Measurements from ENCODE around the gene NKPD1. TPM values are rescaled to one million over a fixed set of nuclear protein-coding genes. Genes with fewer than 3 reads are reported as not detected.

Gene NKPD1
- total RNA-seq, 4 donors from 2014 or later, result 0.21 TPM; not detected in 3

GRCh38 chr19:45128146-45128545, 32.6 kb downstream of the NKPD1 start:
- Histone ChIP-seq H3K9me3 (no peaks in the 10 kb centered on the region), H3K27me3 (no peaks in the 10 kb centered on the region), H3K4me3 (no peak overlapping the region), H3K36me3 (no peaks in the 10 kb centered on the region), H3K4me1 (no peaks in the 10 kb centered on the region), H3K27ac (no peak overlapping the region)
- no peak for DNase-seq
- intact Hi-C loops (cut with DNase I; ENCODE audit: low total_unique reads), result no loop called here
- TF ChIP-seq CTCF (IDR thresholded peaks at IDR 0.05) (no peak), POLR2A (IDR thresholded peaks at IDR 0.05) (no peak)

GRCh38 chr19:45126654-45127053, 34.1 kb downstream of the NKPD1 start:
- TF ChIP-seq POLR2A (IDR thresholded peaks at IDR 0.05) (no peak), CTCF (IDR thresholded peaks at IDR 0.05) (no peak)
- no peaks in the 10 kb centered on the region for H3K9me3 ChIP-seq
- H3K36me3 ChIP-seq, result no peaks in the 10 kb centered on the region
- H3K27me3 ChIP-seq, result no peaks in the 10 kb centered on the region
- no peak overlapping the region for H3K27ac ChIP-seq
- no peaks in the 10 kb centered on the region for H3K4me1 ChIP-seq
- H3K4me3 ChIP-seq, result no peak overlapping the region
- no peak for DNase-seq
- intact Hi-C loops (cut with DNase I; ENCODE audit: low total_unique reads), result no loop called here

GRCh38 chr19:45125975-45126493, 34.7 kb downstream of the NKPD1 start:
- no peaks in the 10 kb centered on the region for H3K27me3 ChIP-seq
- H3K27ac ChIP-seq, result no peak overlapping the region
- H3K36me3 ChIP-seq, result no peaks in the 10 kb centered on the region
- TF ChIP-seq POLR2A (IDR thresholded peaks at IDR 0.05), result no peak
- peak in 2 of 4 experiments; percentile 17 to 22 for TF ChIP-seq CTCF (IDR thresholded peaks at IDR 0.05)
- H3K4me3 ChIP-seq, result no peak overlapping the region
- H3K4me1 ChIP-seq, result no peaks in the 10 kb centered on the region
- peak in 1 of 2 donors; percentile 27 for DNase-seq
- no peaks in the 10 kb centered on the region for H3K9me3 ChIP-seq
- intact Hi-C loops (cut with DNase I; ENCODE audit: low total_unique reads), result no loop called here

- intact Hi-C loops (cut with DNase I; ENCODE audit: low total_unique reads), result no loop called here
These were observed 35.4 kb downstream of the NKPD1 start for GRCh38 chr19:45125360-45125759.

GRCh38 chr19:45124021-45124420, 36.8 kb downstream of the NKPD1 start:
- H3K4me3 ChIP-seq, result no peak overlapping the region
- TF ChIP-seq POLR2A (IDR thresholded peaks at IDR 0.05) (no peak), CTCF (IDR thresholded peaks at IDR 0.05) (no peak)
- no peaks in the 10 kb centered on the region for H3K4me1 ChIP-seq
- intact Hi-C loops (cut with DNase I; ENCODE audit: low total_unique reads), result no loop called here
- H3K27me3 ChIP-seq, result no peaks in the 10 kb centered on the region
- no peak for DNase-seq
- no peak overlapping the region for H3K27ac ChIP-seq
- H3K9me3 ChIP-seq, result no peaks in the 10 kb centered on the region
- no peaks in the 10 kb centered on the region for H3K36me3 ChIP-seq

More at GRCh38 chr19:45125360-45125759, 35.4 kb downstream of the NKPD1 start:
- no peaks in the 10 kb centered on the region for H3K27me3 ChIP-seq
- H3K4me3 ChIP-seq, result no peak overlapping the region
- no peaks in the 10 kb centered on the region for H3K9me3 ChIP-seq
- DNase-seq, result no peak
- no peak for TF ChIP-seq POLR2A (IDR thresholded peaks at IDR 0.05)
- no peak for TF ChIP-seq CTCF (IDR thresholded peaks at IDR 0.05)
- H3K4me1 ChIP-seq, result no peaks in the 10 kb centered on the region
- no peak overlapping the region for H3K27ac ChIP-seq
- H3K36me3 ChIP-seq, result no peaks in the 10 kb centered on the region
